HG03521 (cell line): ENCODE data around the gene ATP5F1E.

Source experiments
- ATAC-seq: cut with Tn5 transposase; IDR thresholded peaks from one replicate; pipeline ENCODE4 v1.9.1; 2021; ENCODE audit warnings: mild to moderate bottlenecking, moderate library complexity; ENCODE audit not compliant: unreplicated experiment

ATP5F1E gene

GRCh38 chr20:59006864-59007664, 25.1 kb downstream of the ATP5F1E start, which contains the start of gene CTSZ:
Gene CTSZ, minus strand, starts transcription at chr20:59007254. Its CDS starts 126 bp downstream, at chr20:59007128.
- ATAC-seq, result no peak

- ATAC-seq, result no peak
Observed at GRCh38 chr20:59006167-59006863, 25.8 kb downstream of the ATP5F1E start.

- ATAC-seq, result no peak
Observed at GRCh38 chr20:59005523-59006166, 26.5 kb downstream of the ATP5F1E start.

- ATAC-seq, result peak; percentile 49
Observed at GRCh38 chr20:59004763-59005522, 27.2 kb downstream of the ATP5F1E start.

- no peak for ATAC-seq
Observed at GRCh38 chr20:59004493-59004762, 27.7 kb downstream of the ATP5F1E start.

- ATAC-seq, result no peak
Observed at GRCh38 chr20:59003836-59004492, 28.2 kb downstream of the ATP5F1E start.

- ATAC-seq, result no peak
Observed at GRCh38 chr20:59002874-59003399, 29.2 kb downstream of the ATP5F1E start.

GRCh38 chr20:59002388-59002787, 29.7 kb downstream of the ATP5F1E start:
- no peak for ATAC-seq

- no peak for ATAC-seq
Observed at GRCh38 chr20:59001449-59002171, 30.5 kb downstream of the ATP5F1E start.

GRCh38 chr20:59001068-59001448, 31.1 kb downstream of the ATP5F1E start:
- ATAC-seq, result no peak

GRCh38 chr20:59000326-59000725, 31.8 kb downstream of the ATP5F1E start:
- no peak for ATAC-seq

- no peak for ATAC-seq
Observed at GRCh38 chr20:58998656-58999055, 33.5 kb downstream of the ATP5F1E start.

GRCh38 chr20:58997141-58997770, 34.9 kb downstream of the ATP5F1E start:
- no peak for ATAC-seq

- no peak for ATAC-seq
Observed at GRCh38 chr20:58996226-58996611, 35.9 kb downstream of the ATP5F1E start.

GRCh38 chr20:58995461-58996225, 36.5 kb downstream of the ATP5F1E start:
- ATAC-seq, result no peak

GRCh38 chr20:58994390-58995159, 37.6 kb downstream of the ATP5F1E start:
- no peak for ATAC-seq

- ATAC-seq, result no peak
Observed at GRCh38 chr20:58993332-58994248, 38.5 kb downstream of the ATP5F1E start.
